HG03439 (cell line): ENCODE measurements around the gene CRK.
A peak's percentile ranks its signal among the peaks of the same experiment; 100 is the strongest.
"Not testable (repeated sequence)": the region's sequence is repeated elsewhere in the genome, so short reads cannot be mapped to it uniquely, and the experiment has no call there.

Source experiments
- ATAC-seq: cut with Tn5 transposase; IDR thresholded peaks from one replicate; pipeline ENCODE4 v1.9.1; 2021; ENCODE audit warnings: mild to moderate bottlenecking, moderate library complexity; ENCODE audit not compliant: unreplicated experiment

CRK gene

GRCh38 chr17:1469231-1469852 lies 13.3 kb upstream of the CRK start:
- ATAC-seq = no peak

- ATAC-seq = no peak
Observed at GRCh38 chr17:1467898-1468492, 12.0 kb upstream of the CRK start.

- ATAC-seq = no peak
Observed at GRCh38 chr17:1467258-1467657, 11.2 kb upstream of the CRK start.

- ATAC-seq = no peak
Observed at GRCh38 chr17:1464186-1464585, 8.2 kb upstream of the CRK start.

- ATAC-seq = no peak
Observed at GRCh38 chr17:1462164-1463112, 6.4 kb upstream of the CRK start.

- ATAC-seq = no peak
Observed at GRCh38 chr17:1461198-1461944, 5.3 kb upstream of the CRK start.

GRCh38 chr17:1460233-1460632 lies 4.2 kb upstream of the CRK start:
- no peak for ATAC-seq

- ATAC-seq = peak; percentile 36
Observed at GRCh38 chr17:1455291-1455796, 688 bp downstream of the CRK start.

- no peak for ATAC-seq
Observed at GRCh38 chr17:1454541-1454940, 1.5 kb downstream of the CRK start.

- ATAC-seq = not testable (repeated sequence)
Observed at GRCh38 chr17:1453694-1454093, 2.3 kb downstream of the CRK start.

- ATAC-seq = no peak
Observed at GRCh38 chr17:1452836-1453235, 3.2 kb downstream of the CRK start.

- not testable (repeated sequence) for ATAC-seq
Observed at GRCh38 chr17:1450261-1450660, 5.8 kb downstream of the CRK start.

- no peak for ATAC-seq
Observed at GRCh38 chr17:1449412-1449967, 6.5 kb downstream of the CRK start.

GRCh38 chr17:1447052-1447451 lies 9.0 kb downstream of the CRK start:
- no peak for ATAC-seq

GRCh38 chr17:1446201-1446600 lies 9.8 kb downstream of the CRK start:
- ATAC-seq = no peak

- ATAC-seq = not testable (repeated sequence)
Observed at GRCh38 chr17:1445695-1446094, 10.3 kb downstream of the CRK start.

GRCh38 chr17:1442721-1443120 lies 13.3 kb downstream of the CRK start:
- ATAC-seq = not testable (repeated sequence)

GRCh38 chr17:1442187-1442586 lies 13.8 kb downstream of the CRK start:
- ATAC-seq = no peak

GRCh38 chr17:1440921-1441320 lies 15.1 kb downstream of the CRK start:
- no peak for ATAC-seq

- no peak for ATAC-seq
Observed at GRCh38 chr17:1438593-1439083, 17.4 kb downstream of the CRK start.
